NOMO-1 treated with DMSO at 0.1 percent for 48 hours (cell line): ENCODE measurements around the gene MMEL1.

ENCODE experiments used
- DNase-seq: peaks from one replicate; lab custom pipeline; 2025; ENCODE audit not compliant: unreplicated experiment; lab: John Stamatoyannopoulos, UW

Gene MMEL1

DNA sequence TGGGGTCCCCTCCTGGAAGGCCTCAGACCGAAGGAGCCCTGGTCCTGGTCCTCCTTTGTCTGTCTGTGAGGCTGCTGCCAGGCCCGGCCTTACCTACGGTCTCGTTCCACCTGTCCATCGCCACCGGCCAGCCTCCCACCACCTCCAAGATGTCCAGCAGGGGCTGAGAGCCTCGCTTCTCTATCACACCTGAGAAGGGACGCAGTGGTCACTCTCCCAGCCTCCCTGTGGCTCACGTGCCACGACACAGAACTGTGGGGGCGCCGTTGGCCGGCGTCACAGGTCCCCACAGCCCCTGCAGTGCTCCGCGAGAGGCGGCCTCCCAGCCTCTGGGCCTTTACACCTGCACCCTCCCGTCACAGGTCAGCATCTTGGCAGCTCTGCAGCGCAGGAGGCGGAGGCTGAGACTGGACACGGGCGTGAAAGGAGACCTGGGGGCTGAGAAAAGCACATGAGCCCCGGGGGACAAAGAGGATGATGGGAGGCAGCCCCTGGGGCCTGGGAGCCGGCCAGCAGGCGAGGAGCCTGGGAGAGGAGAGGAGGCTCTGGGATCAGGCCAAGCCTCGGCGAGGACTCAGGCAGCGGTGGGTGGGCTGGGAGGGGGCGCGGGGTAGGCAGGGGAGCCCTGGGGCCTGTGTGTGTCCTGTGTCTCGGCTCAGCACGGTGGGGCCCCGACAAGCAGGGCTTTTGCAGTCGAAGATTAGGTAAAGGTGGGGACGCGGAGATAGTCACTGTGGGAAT lies 25.8 kb downstream of the MMEL1 start:
- DNase-seq: no peak

- no peak for DNase-seq
Observed at GRCh38 chr1:2606396-2606880, 26.4 kb downstream of the MMEL1 start.

GRCh38 chr1:2605509-2606395 lies 27.1 kb downstream of the MMEL1 start:
- DNase-seq: no peak

GRCh38 chr1:2604844-2605508 lies 27.8 kb downstream of the MMEL1 start:
- DNase-seq: no peak

DNA sequence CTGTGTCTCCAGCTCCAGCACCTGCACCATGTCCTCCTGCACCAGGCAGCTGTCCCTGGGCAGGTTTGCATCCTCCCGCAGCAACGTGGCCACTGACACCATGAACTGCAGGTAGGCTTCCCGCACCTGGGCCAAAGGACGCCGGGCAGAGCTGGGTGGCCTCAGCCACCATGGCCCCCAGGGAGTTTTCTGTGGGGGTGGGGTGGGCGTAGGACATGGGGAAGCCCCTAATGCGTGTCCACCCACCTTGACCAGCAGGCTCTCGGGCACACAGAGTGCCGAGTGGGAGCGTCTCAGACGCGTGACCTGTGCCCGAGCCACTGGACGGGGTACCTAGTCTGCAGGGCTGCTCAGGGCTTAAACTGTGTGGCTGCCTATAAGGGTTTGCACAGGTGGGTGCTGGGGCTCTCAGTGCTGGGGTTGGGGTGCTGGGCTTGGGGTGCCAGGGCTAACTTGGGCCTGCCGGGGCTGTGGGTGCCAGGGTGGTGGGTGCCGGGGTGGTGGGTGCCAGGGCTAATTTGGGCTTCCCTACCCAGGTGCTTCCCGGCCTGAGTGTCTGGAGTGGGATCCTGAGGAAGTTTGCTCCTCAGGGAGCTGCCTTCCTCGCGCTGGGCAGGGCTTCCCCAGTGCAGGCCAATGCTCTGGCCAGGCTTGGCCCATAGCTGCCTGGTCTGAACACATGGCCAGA lies 28.5 kb downstream of the MMEL1 start:
- DNase-seq: no peak

GRCh38 chr1:2603521-2604155 lies 29.2 kb downstream of the MMEL1 start:
- no peak for DNase-seq

- DNase-seq: no peak
Observed at GRCh38 chr1:2602866-2603520, 29.8 kb downstream of the MMEL1 start.

GRCh38 chr1:2602311-2602835 lies 30.4 kb downstream of the MMEL1 start:
- no peak for DNase-seq

DNA sequence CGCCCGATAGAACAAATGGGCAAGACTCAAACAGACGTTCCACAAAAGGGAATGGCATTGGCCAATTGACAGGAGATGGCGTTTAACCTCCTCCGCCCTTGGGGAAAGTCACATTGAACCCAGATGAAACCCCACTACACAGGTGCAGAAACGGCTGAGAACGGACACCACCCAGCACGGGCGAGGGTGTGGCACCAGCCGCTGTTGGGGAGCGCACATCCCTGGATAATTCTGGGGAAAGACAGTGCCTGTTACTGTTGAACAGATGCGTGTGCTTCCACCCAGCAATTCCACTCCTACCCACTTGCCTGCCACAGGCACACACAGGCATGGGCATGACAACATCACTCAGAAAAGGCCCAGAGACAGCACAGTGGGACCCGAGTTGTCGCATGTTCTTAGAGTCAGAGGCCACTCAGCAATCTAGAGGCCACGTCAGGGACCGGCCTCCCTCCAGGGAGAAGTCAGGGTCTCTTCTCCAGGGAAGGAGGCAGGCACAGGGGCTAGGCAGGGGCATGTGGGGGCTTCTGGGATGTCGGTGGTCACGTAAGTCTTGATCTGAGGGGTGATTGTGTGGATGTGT lies 31.0 kb downstream of the MMEL1 start:
- DNase-seq: no peak

GRCh38 chr1:2598329-2598931 lies 34.4 kb downstream of the MMEL1 start:
- DNase-seq: no peak

- DNase-seq: no peak
Observed at GRCh38 chr1:2597441-2598328, 35.1 kb downstream of the MMEL1 start.

DNA sequence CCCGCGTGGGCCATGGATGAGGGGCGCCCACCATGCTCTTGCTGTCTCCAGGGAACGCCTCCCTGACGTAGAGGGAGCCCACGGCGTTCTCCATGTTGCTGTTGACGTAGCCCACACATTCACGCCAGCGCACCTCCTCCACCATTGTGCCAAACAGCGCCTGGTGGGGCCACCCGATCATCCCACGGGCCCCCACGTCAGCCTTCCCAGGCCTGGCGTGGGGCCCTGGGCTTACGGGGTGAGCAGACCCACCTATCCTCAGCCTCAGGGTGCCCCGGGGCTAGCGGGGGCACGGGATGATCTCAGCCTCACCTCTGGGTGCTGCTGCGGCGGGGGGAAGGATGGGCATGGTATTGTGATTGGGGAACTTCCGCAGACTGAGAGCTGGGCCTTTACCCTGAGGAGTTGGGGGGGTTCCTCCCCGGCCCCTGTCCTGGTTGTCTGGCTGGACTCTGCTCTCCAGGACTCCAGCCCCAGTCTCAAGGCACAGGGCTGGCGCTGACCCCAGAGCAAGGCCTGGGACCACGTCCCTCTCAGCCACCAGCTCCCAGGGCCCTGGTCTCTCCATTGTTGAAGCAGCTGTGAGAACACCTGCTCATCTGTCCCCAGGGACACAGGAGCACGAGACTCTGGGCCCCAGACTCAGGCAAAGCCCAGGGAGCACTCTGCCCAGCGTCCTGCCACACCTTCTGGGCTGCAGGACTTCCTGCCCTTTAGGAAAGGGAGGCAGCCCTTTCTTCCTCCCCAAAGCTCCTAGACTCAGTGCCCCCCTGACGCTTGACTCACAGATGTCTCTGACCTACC lies 36.1 kb downstream of the MMEL1 start:
- DNase-seq: no peak

GRCh38 chr1:2595812-2596529 lies 36.8 kb downstream of the MMEL1 start:
- DNase-seq: no peak

DNA sequence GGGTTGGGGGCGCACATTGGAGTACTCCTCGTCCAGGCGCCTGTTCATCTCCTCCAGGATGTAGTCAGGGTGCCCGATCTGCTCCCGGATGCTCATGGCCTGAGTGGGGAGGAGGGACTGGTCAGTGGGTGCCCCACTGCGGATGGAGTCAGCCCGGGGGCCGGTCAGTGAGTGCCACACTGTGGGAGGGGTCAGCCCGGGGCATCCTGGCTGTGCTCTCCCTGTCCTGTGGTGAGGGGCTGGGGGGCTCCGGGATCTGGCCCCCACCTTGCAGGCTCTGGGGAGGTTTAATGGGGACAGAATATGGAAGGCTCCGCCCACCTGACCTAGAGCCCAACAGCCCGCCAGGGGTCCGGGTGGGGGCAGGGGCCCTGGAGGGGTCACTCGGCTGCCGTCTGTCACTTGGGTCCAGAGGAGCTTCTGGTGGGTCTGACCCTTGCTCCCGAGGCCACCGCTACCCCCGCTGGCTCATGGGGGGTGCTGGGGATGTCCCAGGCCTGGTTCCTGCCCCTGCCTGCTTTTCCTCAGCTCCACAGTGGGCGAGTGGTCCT lies 37.5 kb downstream of the MMEL1 start:
- DNase-seq: no peak

DNA sequence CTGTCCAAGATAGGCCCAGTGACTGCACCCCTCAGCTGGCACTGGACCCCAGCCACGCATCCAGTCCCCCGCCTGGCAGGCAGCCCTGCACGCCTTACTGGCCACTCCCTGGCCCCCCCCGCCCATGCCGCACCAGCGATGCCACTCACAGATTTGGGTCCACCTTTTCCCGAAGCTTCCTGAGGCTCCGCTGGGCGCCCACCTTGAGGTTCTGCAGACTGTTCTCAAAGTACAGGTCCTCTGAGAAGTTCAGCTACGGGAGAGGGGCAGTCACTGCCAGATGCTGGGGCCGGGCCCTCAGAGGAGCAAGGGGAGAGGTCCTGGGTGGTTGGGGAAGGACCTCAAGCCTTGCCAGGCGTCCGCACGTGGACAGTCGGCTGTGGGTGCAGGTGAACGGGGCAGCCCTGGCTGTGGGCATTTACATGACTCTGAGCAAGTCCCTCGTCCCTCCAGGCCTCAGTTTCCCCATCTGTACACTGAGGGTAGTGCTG lies 38.1 kb downstream of the MMEL1 start:
- no peak for DNase-seq

DNA sequence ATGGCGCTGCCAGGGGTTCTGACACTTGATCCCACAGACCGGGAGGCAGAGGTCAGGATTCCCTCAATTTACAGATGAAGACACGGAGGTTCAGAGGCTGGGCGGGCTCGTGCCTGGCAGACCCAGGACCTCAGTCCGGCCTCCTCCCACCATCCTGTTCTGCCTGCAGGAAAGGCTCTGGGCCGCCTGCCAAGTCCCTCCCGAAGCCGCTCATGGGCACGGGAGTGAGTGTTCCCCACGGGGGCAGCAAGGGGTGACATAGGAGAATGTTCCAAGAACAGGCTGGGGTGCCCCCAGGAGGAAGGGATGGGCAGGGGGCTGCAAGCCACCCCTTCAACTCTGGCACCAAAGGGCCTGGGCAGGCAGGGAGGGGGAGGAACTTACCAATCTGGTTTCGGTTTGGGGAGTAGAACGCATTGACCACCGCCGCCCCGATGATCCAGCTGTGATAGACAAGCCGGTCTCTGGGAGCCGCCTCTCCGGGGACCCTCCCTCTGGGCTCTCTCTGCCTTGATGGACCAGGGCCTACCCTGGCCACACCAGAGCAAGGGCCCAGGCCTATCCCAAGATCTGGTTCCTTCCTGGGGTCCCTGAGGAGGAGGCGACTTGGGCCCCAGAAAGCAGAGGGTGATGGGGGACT lies 38.7 kb downstream of the MMEL1 start:
- no peak for DNase-seq
